EL (cell line): ENCODE measurements around the gene POU2F1.
A peak's percentile ranks its signal among the peaks of the same experiment; 100 is the strongest.

Source experiments
- DNase-seq: peaks from one replicate; pipeline ENCODE4 v3.0.0-alpha.2; 2016

The POU2F1 gene

GRCh38 chr1:167328306-167328815 is 107.7 kb downstream of the POU2F1 start:
- no peak for DNase-seq

- DNase-seq = no peak
Observed at GRCh38 chr1:167328816-167329483, 108.3 kb downstream of the POU2F1 start.

- no peak for DNase-seq
Observed at GRCh38 chr1:167330601-167331293, 110.1 kb downstream of the POU2F1 start.

GRCh38 chr1:167331650-167332049 is 111.0 kb downstream of the POU2F1 start:
- DNase-seq = no peak

- DNase-seq = no peak
Observed at GRCh38 chr1:167332503-167332902, 111.8 kb downstream of the POU2F1 start.

- DNase-seq = no peak
Observed at GRCh38 chr1:167333124-167333523, 112.4 kb downstream of the POU2F1 start.

GRCh38 chr1:167333703-167334102 is 113.0 kb downstream of the POU2F1 start:
- no peak for DNase-seq

- DNase-seq = no peak
Observed at GRCh38 chr1:167339405-167339804, 118.7 kb downstream of the POU2F1 start.

- DNase-seq = no peak
Observed at GRCh38 chr1:167342846-167343245, 122.2 kb downstream of the POU2F1 start.

GRCh38 chr1:167344112-167344511 is 123.4 kb downstream of the POU2F1 start:
- peak; percentile 59 for DNase-seq

GRCh38 chr1:167344615-167345385 is 124.1 kb downstream of the POU2F1 start:
- DNase-seq = no peak

GRCh38 chr1:167345386-167345733 is 124.7 kb downstream of the POU2F1 start:
- no peak for DNase-seq

- no peak for DNase-seq
Observed at GRCh38 chr1:167357305-167357704, 136.6 kb downstream of the POU2F1 start.

- no peak for DNase-seq
Observed at GRCh38 chr1:167359295-167359694, 138.6 kb downstream of the POU2F1 start.

- no peak for DNase-seq
Observed at GRCh38 chr1:167360120-167360519, 139.4 kb downstream of the POU2F1 start.

GRCh38 chr1:167362638-167363037 is 142.0 kb downstream of the POU2F1 start:
- no peak for DNase-seq

- no peak for DNase-seq
Observed at GRCh38 chr1:167364826-167365225, 144.1 kb downstream of the POU2F1 start.

GRCh38 chr1:167365360-167365759 is 144.7 kb downstream of the POU2F1 start:
- no peak for DNase-seq

GRCh38 chr1:167367705-167368104 is 147.0 kb downstream of the POU2F1 start:
- DNase-seq = no peak

- no peak for DNase-seq
Observed at GRCh38 chr1:167369175-167369574, 148.5 kb downstream of the POU2F1 start.

- DNase-seq = no peak
Observed at GRCh38 chr1:167369933-167370332, 149.2 kb downstream of the POU2F1 start.

GRCh38 chr1:167371030-167371429 is 150.3 kb downstream of the POU2F1 start:
- no peak for DNase-seq

- no peak for DNase-seq
Observed at GRCh38 chr1:167373398-167373797, 152.7 kb downstream of the POU2F1 start.

- DNase-seq = no peak
Observed at GRCh38 chr1:167373986-167374385, 153.3 kb downstream of the POU2F1 start.
